ENCODE results near the gene MGME1.

MGME1 gene

DNA sequence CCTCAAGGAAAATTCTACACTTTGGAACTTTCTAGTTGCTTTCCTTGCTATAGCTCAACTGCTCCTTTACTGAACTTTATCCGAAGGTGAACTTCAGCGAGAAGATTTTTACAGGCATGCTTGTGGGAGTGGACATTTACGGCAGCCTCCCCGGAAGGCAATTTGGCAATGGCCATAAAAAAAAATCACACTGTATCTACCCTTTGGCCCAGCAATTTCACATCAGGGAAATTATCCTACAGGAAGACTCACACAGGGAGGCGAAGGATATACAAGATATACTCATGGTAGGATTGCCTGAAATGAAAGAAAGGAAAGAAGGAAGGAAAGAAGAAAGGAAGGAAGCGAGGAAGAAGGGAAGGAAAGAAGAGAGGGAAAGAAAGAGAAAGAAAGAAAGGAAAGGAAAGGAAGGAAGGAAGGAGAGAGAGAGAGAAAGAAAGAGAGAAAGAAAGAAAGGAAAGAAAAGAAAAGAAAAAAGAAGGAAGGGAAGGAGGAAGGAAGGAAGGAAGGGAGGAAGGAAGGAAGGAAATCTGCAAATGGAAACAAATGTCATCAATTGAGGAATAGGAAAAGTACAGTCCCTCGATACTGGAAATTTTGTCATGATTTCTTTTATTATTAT lies 63.2 kb downstream of the MGME1 start:
- DNase-seq: no peak

DNA sequence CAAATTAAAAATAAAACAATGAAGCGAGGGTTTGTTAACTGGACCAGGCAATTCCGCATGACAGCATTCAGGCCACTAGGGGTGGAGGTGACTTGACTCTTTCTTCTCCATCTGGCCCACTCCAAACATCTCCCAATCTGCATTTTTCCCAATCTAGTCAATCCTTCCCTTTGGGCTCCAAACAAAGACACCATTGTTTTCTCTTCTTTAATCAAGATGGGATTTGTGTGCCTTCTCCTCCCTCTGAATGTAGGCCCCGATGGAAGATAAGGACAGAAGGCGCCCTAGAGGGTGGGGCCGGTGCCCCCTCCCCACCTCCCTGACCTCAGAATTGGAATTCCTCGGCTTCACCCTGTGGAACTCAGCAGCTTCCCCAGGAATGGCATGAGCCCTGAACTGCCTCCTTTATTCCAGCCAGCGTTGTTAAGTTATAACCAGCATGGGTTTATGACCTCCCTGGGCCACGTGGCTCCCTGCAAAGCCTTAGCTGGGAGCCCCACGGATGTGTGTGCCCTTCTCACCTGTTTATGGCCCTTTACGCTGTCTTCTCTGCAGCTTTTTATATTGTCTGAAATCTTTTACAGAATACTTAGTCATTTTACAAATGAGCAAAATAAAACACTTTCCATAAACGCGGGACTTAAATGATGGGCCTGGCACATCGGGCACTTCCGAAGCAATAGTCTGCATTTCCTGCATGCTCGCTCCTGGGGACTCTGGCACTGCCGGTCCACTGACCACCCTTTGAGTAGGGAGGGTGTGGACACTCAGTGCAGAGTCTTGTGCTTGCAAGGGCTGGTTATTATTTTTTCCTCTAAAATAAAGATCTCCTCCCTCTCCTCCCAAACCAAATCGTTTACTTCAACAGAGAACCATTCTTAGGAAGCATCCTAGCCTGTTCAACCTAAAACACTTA lies 64.4 kb downstream of the MGME1 start:
- no peak for DNase-seq

DNA sequence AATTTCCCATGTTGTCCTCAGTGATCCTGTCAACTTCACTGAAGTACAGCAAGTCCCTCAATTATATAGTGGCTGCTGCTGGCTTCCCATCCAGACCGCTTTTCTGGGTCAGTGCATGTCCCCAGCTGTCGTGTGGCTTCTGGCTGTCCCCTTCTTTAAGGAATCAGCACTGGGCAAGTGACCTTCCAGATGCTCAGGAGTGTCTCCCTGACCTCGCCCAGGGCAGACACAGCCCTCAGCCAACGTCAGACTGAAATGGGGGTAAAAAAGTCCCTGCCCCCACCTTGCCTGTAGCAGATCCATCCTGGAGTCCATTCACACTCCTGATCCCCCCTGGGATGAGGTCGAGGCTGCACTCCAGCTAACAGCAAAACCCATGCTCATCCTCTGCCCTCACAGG lies 65.2 kb downstream of the MGME1 start:
- no peak for DNase-seq

- DNase-seq: no peak
Observed at GRCh38 chr20:18039063-18039462, 70.2 kb downstream of the MGME1 start.

All from NCI-H2081 treated with DMSO at 0.1 percent for 48 hours (cell line).